GM12878 (cell line): ENCODE data around the gene RET. TPM values are rescaled to one million over a fixed set of nuclear protein-coding genes. Genes with fewer than 3 reads are reported as not detected.

Source experiments
- ATAC-seq: fragments of 200-7000 bp; cut with Tn5 transposase; 3 replicates; pipeline ENCODE4 v1.9.1; 2020; ENCODE audit warnings: mild to moderate bottlenecking, moderate library complexity
- BruUV-seq: library from RNA; stranded (reverse); fragments of 400-500 nt; replicated peaks from 2 replicates; lab custom pipeline; 2021; lab: Mats Ljungman, UMichigan
- CTCF ChIA-PET: fragments of 300-600 bp; sonication (Branson Sonifier 250); formaldehyde crosslinking; extraction: SDS; loops from one replicate; lab custom pipeline; 2021; ENCODE audit warnings: inconsistent platforms; lab: Yijun Ruan, JAX
- POLR2A ChIA-PET: fragments of 350-600 bp; formaldehyde crosslinking; extraction: SDS; loops from one replicate; lab custom pipeline; 2021; ENCODE audit warnings: inconsistent platforms; lab: Charles Lee
- RAD21 ChIA-PET: fragments of 300-600 bp; sonication (Branson Sonifier 250); formaldehyde crosslinking; loops from one replicate; lab custom pipeline; 2023; ENCODE audit warnings: antibody characterized with exemption; ENCODE audit not compliant: unreplicated experiment; lab: Charles Lee
- SMC1A ChIA-PET: fragments of 300-600 bp; sonication (Branson Sonifier 250); formaldehyde crosslinking; loops from one replicate; lab custom pipeline; 2023; ENCODE audit not compliant: unreplicated experiment, uncharacterized antibody; lab: Charles Lee
- DNase-seq: peaks from one replicate; pipeline ENCODE4 v3.0.0-alpha.2; 2011; ENCODE audit warnings: low read depth, low spot score
- FAIRE-seq: peaks from 3 replicates; lab custom pipeline; 2011; peaks lifted over from hg19 to GRCh38; lab: Jason Lieb, UNC
- H2AFZ ChIP-seq: 2 replicates; pipeline ENCODE4 v1.6.0; 2011; ENCODE audit warnings: low read depth, low read length, control low read depth; ENCODE audit not compliant: control insufficient read depth
- H3K27ac ChIP-seq: 2 replicates; pipeline ENCODE4 v1.5.1; 2011; ENCODE audit warnings: control low read depth; ENCODE audit not compliant: control insufficient read depth, insufficient read depth
- H3K27me3 ChIP-seq, 2 experiments: replicated peaks in 1 of 2; 2 replicates each; pipeline versions ENCODE4 v1.6.0 to v1.6.1; 2011; ENCODE audit warnings: low read length in 1 of 2; ENCODE audit not compliant: control insufficient read depth in 2 of 2, insufficient read depth in 2 of 2
- H3K36me3 ChIP-seq, 2 experiments: 2 replicates each; pipeline ENCODE4 v1.5.1; 2011; ENCODE audit warnings: low read length in 1 of 2; ENCODE audit not compliant: control insufficient read depth in 2 of 2, insufficient read depth in 2 of 2
- H3K4me1 ChIP-seq: 2 replicates; pipeline ENCODE4 v1.6.1; 2011; ENCODE audit warnings: mild to moderate bottlenecking, low read length, moderate library complexity, mixed read lengths; ENCODE audit not compliant: control insufficient read depth, insufficient read depth
- H3K4me2 ChIP-seq: 2 replicates; pipeline ENCODE4 v1.6.0; 2011; ENCODE audit warnings: control low read depth; ENCODE audit not compliant: control insufficient read depth, insufficient read depth
- H3K4me3 ChIP-seq: fragments of 200-600 bp; sonication (generic); 2 replicates; pipeline ENCODE4 v1.5.1; 2016
- H3K79me2 ChIP-seq: 2 replicates; pipeline ENCODE4 v1.6.0; 2011; ENCODE audit warnings: low read length; ENCODE audit not compliant: control insufficient read depth, insufficient read depth
- H3K9ac ChIP-seq: 2 replicates; pipeline ENCODE4 v1.8.0; 2011; ENCODE audit warnings: low read length, control low read depth, mixed read lengths; ENCODE audit not compliant: control insufficient read depth, insufficient read depth
- H3K9me3 ChIP-seq: replicated peaks from 3 replicates; pipeline ENCODE4 v1.5.1; 2011; ENCODE audit warnings: mild to moderate bottlenecking, low read length; ENCODE audit not compliant: control insufficient read depth, insufficient read depth
- H4K20me1 ChIP-seq: 2 replicates; pipeline ENCODE4 v1.6.0; 2011; ENCODE audit not compliant: control insufficient read depth, insufficient read depth
- CBFB ChIP-seq: IDR thresholded peaks from 2 replicates; pipeline ENCODE4 v1.6.1; 2016; ENCODE audit warnings: antibody characterized with exemption, low read depth
- CHD4 ChIP-seq: fragments of 200-600 bp; sonication (generic); IDR thresholded peaks from 2 replicates; pipeline ENCODE4 v1.6.1; 2016; ENCODE audit warnings: mild to moderate bottlenecking
- EP300 ChIP-seq, 2 experiments: fragments of 150-350 bp in 1 of 2; IDR thresholded peaks; 2 replicates each; pipeline ENCODE4 v1.6.1; 2011 to 2012; ENCODE audit warnings: low read depth in 2 of 2, low read length in 2 of 2, borderline replicate concordance in 1 of 2, improper control_type of control experiment in 1 of 2, inconsistent platforms in 1 of 2; ENCODE audit not compliant: control insufficient read depth in 1 of 2
- ESRRA ChIP-seq: IDR thresholded peaks from 2 replicates; pipeline ENCODE4 v1.6.1; 2012; ENCODE audit warnings: mild to moderate bottlenecking, low read length, improper control_type of control experiment
- HDGF ChIP-seq: fragments of 450-650 bp; IDR thresholded peaks from 2 replicates; pipeline ENCODE4 v1.6.1; 2016; ENCODE audit warnings: antibody characterized with exemption
- PAX5 ChIP-seq: IDR thresholded peaks from 2 replicates; pipeline ENCODE4 v1.6.1; 2011; ENCODE audit warnings: low read depth, low read length, borderline replicate concordance
- SMAD5 ChIP-seq: IDR thresholded peaks from 2 replicates; pipeline ENCODE4 v1.6.1; 2016; ENCODE audit warnings: antibody characterized with exemption, low read depth
- TCF7 ChIP-seq: IDR thresholded peaks from 2 replicates; pipeline ENCODE4 v1.6.1; 2014; ENCODE audit warnings: antibody characterized with exemption, borderline replicate concordance
- ZNF207 ChIP-seq: fragments of 450-650 bp; IDR thresholded peaks from 2 replicates; pipeline ENCODE4 v1.6.1; 2014; ENCODE audit warnings: antibody characterized with exemption, mild to moderate bottlenecking, borderline replicate concordance
- ZNF622 ChIP-seq: fragments of 450-650 bp; IDR thresholded peaks from 2 replicates; pipeline ENCODE4 v1.6.1; 2017; ENCODE audit warnings: mild to moderate bottlenecking, inconsistent platforms
- WGBS: methylation state at CpG from one replicate; pipeline ENCODE4 v1.1.6; 2016; ENCODE audit warnings: low lambda C conversion rate; ENCODE audit not compliant: insufficient replicate concordance, insufficient coverage; ENCODE audit errors: missing lambda C conversion rate; 5-methylcytosine and 5-hydroxymethylcytosine counted together
- in situ Hi-C: fragments of 300-500 bp; cut with MboI; formaldehyde crosslinking; loops from 9 replicates; pipeline ENCODE4 v1.14.3; 2018; ENCODE audit warnings: mixed read lengths
- intact Hi-C: fragments of 100-400 bp; cut with micrococcal nuclease; formaldehyde crosslinking; loops from one replicate; pipeline ENCODE4 v1.14.2; 2022; ENCODE audit not compliant: unreplicated experiment
- polyA plus RNA-seq, 11 experiments: library from polyadenylated mRNA; depleted of rRNA in 4 of 11; unstranded in 6 of 11; stranded (reverse) in 5 of 11; fragments of >200 nt; fragmentation: Nextera tagmentation in 4 of 11; fragmentation: Illumina TruSeq in 1 of 11; extraction: Ambion mirVana in 4 of 11; extraction: Trizol in 1 of 11; gene quantifications; 1 replicate in 1 of 11; 2 replicates in 10 of 11; pipeline versions ENCODE4 v1.2.1 to v1.2.3, GENCODE V29; 2011 to 2016; ENCODE audit warnings: inconsistent platforms in 2 of 11, missing spikeins in 2 of 11, low read depth in 1 of 11
- total RNA-seq, 4 experiments: library from RNA; depleted of rRNA in 3 of 4; stranded (reverse); fragments of >200 nt in 3 of 4; fragmentation: Illumina TruSeq in 1 of 4; extraction: Trizol in 1 of 4; gene quantifications; 2 replicates each; pipeline versions ENCODE4 v1.2.1 to v1.2.3, GENCODE V29; 2013 to 2021
- TF ChIP-seq, protein P1 (sequence below): fragments of 450-650 bp; formaldehyde crosslinking; IDR thresholded peaks from 2 replicates; pipeline ENCODE4 v1.4.0; 2022; ENCODE audit warnings: mild to moderate bottlenecking, moderate library complexity
- TF ChIP-seq, protein P2 (sequence below): fragments of 450-650 bp; IDR thresholded peaks from 2 replicates; pipeline ENCODE4 v1.6.1; 2018; ENCODE audit warnings: mild to moderate bottlenecking, low read depth, moderate library complexity; ENCODE audit not compliant: partially characterized antibody
- TF ChIP-seq, protein P3 (sequence below): IDR thresholded peaks from 2 replicates; pipeline ENCODE4 v1.6.1; 2012; ENCODE audit warnings: improper control_type of control experiment, low read depth, low read length; ENCODE audit not compliant: insufficient replicate concordance

Gene RET
- total and polyA plus RNA-seq, 10 of the 15 experiments (the other 5 are each of a cell fraction or from before 2014, with no cell fraction given), result not detected

GRCh38 chr10:43151371-43151770, 74.5 kb downstream of the RET start:
- Histone ChIP-seq H3K4me2 (no peak overlapping the region), H4K20me1 (no peaks in the 10 kb centered on the region), H3K4me3 (no peak overlapping the region), H3K36me3 (no peaks in the 10 kb centered on the region), H3K4me1 (no peaks in the 10 kb centered on the region), H3K27me3 (no peaks in the 10 kb centered on the region), H3K27ac (no peak overlapping the region), H3K9me3 (peaks cover 4% of the 10 kb centered on the region), H3K79me2 (peaks cover 23% of the 10 kb centered on the region), H3K9ac (no peak overlapping the region), H2AFZ (no peak overlapping the region)
- intact Hi-C loops (no loop called here), in situ Hi-C loops (loop anchor here (25.0 kb wide), 1 partner anchor 1811 kb away; the partner anchor contains the start of gene RASSF4)
- CTCF ChIA-PET, result no interaction called here
- 100% methylated on average over 2 of the region's 2 CpGs for WGBS
- no peak for ATAC-seq
- FAIRE-seq, result no peak
- SMC1A ChIA-PET, result interaction anchor here (1.5 to 1.8 kb wide), 2 partner anchors 12 to 21 kb away, joined by 3 to 8 read pairs; partner anchors contain the start of gene CSGALNACT2
- RAD21 ChIA-PET, result interaction anchor here (1.7 kb wide), 1 partner anchor 9 kb away, joined by 3 read pairs; no protein-coding TSS in a partner anchor
- BruUV-seq, result no TSS peak
- POLR2A ChIA-PET, result interaction anchor here (1.2 to 2.0 kb wide), 2 partner anchors 13 to 30 kb away, joined by 3 to 7 read pairs; partner anchors contain the start of gene CSGALNACT2
- no peak for DNase-seq
- TF ChIP-seq EP300 (IDR thresholded peaks at IDR 0.05; ENCODE audit: borderline replicate concordance in 1 of 2, control insufficient read depth in 1 of 2, low read depth in 2 of 2, low read length in 2 of 2) (no peak), CBFB (no peak), ZNF622 (no peak), ESRRA (no peak), ZNF207 (no peak), SMAD5 (no peak), HDGF (no peak), PAX5 (no peak), TCF7 (no peak), CHD4 (no peak)
- TF ChIP-seq, protein P1, sequence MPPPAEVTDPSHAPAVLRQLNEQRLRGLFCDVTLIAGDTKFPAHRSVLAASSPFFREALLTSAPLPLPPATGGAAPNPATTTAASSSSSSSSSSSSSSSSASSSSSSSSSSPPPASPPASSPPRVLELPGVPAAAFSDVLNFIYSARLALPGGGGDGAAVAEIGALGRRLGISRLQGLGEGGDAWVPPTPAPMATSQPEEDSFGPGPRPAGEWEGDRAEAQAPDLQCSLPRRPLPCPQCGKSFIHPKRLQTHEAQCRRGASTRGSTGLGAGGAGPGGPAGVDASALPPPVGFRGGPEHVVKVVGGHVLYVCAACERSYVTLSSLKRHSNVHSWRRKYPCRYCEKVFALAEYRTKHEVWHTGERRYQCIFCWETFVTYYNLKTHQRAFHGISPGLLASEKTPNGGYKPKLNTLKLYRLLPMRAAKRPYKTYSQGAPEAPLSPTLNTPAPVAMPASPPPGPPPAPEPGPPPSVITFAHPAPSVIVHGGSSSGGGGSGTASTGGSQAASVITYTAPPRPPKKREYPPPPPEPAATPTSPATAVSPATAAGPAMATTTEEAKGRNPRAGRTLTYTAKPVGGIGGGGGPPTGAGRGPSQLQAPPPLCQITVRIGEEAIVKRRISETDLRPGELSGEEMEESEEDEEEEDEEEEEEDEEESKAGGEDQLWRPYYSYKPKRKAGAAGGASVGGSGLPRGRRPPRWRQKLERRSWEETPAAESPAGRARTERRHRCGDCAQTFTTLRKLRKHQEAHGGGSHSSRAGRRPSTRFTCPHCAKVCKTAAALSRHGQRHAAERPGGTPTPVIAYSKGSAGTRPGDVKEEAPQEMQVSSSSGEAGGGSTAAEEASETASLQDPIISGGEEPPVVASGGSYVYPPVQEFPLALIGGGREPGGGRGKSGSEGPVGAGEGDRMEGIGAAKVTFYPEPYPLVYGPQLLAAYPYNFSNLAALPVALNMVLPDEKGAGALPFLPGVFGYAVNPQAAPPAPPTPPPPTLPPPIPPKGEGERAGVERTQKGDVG (CRISPR knock-in tag), result no peak
- TF ChIP-seq, protein P2, sequence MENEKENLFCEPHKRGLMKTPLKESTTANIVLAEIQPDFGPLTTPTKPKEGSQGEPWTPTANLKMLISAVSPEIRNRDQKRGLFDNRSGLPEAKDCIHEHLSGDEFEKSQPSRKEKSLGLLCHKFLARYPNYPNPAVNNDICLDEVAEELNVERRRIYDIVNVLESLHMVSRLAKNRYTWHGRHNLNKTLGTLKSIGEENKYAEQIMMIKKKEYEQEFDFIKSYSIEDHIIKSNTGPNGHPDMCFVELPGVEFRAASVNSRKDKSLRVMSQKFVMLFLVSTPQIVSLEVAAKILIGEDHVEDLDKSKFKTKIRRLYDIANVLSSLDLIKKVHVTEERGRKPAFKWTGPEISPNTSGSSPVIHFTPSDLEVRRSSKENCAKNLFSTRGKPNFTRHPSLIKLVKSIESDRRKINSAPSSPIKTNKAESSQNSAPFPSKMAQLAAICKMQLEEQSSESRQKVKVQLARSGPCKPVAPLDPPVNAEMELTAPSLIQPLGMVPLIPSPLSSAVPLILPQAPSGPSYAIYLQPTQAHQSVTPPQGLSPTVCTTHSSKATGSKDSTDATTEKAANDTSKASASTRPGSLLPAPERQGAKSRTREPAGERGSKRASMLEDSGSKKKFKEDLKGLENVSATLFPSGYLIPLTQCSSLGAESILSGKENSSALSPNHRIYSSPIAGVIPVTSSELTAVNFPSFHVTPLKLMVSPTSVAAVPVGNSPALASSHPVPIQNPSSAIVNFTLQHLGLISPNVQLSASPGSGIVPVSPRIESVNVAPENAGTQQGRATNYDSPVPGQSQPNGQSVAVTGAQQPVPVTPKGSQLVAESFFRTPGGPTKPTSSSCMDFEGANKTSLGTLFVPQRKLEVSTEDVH, result no peak
- TF ChIP-seq, protein P3, sequence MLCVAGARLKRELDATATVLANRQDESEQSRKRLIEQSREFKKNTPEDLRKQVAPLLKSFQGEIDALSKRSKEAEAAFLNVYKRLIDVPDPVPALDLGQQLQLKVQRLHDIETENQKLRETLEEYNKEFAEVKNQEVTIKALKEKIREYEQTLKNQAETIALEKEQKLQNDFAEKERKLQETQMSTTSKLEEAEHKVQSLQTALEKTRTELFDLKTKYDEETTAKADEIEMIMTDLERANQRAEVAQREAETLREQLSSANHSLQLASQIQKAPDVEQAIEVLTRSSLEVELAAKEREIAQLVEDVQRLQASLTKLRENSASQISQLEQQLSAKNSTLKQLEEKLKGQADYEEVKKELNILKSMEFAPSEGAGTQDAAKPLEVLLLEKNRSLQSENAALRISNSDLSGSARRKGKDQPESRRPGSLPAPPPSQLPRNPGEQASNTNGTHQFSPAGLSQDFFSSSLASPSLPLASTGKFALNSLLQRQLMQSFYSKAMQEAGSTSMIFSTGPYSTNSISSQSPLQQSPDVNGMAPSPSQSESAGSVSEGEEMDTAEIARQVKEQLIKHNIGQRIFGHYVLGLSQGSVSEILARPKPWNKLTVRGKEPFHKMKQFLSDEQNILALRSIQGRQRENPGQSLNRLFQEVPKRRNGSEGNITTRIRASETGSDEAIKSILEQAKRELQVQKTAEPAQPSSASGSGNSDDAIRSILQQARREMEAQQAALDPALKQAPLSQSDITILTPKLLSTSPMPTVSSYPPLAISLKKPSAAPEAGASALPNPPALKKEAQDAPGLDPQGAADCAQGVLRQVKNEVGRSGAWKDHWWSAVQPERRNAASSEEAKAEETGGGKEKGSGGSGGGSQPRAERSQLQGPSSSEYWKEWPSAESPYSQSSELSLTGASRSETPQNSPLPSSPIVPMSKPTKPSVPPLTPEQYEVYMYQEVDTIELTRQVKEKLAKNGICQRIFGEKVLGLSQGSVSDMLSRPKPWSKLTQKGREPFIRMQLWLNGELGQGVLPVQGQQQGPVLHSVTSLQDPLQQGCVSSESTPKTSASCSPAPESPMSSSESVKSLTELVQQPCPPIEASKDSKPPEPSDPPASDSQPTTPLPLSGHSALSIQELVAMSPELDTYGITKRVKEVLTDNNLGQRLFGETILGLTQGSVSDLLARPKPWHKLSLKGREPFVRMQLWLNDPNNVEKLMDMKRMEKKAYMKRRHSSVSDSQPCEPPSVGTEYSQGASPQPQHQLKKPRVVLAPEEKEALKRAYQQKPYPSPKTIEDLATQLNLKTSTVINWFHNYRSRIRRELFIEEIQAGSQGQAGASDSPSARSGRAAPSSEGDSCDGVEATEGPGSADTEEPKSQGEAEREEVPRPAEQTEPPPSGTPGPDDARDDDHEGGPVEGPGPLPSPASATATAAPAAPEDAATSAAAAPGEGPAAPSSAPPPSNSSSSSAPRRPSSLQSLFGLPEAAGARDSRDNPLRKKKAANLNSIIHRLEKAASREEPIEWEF, result no peak
